Gastroesophageal sphincter (tissue), 3 donors: ENCODE measurements around the gene EPB41L4B.

Experiments
- EP300 ChIP-seq: sonication (generic); formaldehyde crosslinking; IDR thresholded peaks from one replicate; pipeline ENCODE4 v1.6.1; 2017; ENCODE audit warnings: antibody characterized with exemption, mild to moderate bottlenecking
- POLR2A ChIP-seq, 2 donors: fragments of 450-650 bp; IDR thresholded peaks; one replicate each; pipeline ENCODE4 v1.6.1; 2017; ENCODE audit warnings: antibody characterized with exemption in 2 of 2, mild to moderate bottlenecking in 2 of 2, moderate library complexity in 1 of 2
- POLR2AphosphoS5 ChIP-seq: sonication (generic); formaldehyde crosslinking; IDR thresholded peaks from one replicate; pipeline ENCODE4 v1.6.1; 2017; ENCODE audit warnings: antibody characterized with exemption
- TF ChIP-seq, protein P1 (sequence below), 4 experiments: fragments of 200-600 bp in 2 of 4; fragments of 450-650 bp in 2 of 4; sonication (generic) in 1 of 4; IDR thresholded peaks; one replicate each; pipeline ENCODE4 v1.5.1; 2017 to 2019; ENCODE audit warnings: antibody characterized with exemption in 4 of 4, mild to moderate bottlenecking in 2 of 4, moderate library complexity in 2 of 4

DNA sequence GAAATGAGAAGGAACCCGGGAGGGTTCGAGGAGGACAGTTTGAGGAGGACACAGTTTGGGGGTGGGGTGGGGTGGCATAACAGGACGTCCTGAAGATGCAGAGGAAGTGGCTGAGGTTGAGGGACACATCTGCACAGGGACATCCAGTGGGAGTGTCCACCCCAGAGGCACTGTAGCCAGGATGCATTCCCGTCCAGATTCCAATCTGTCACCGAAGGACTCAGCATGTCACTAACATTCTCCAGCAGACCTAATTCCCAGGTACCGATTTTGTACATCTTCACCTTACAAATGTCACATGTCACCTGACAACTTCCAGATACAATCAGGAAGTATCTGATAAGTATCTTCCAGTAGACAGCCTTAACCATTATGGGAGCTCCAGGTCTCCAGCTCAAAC is 42.6 kb downstream of the EPB41L4B start:
- TF ChIP-seq, protein P1, sequence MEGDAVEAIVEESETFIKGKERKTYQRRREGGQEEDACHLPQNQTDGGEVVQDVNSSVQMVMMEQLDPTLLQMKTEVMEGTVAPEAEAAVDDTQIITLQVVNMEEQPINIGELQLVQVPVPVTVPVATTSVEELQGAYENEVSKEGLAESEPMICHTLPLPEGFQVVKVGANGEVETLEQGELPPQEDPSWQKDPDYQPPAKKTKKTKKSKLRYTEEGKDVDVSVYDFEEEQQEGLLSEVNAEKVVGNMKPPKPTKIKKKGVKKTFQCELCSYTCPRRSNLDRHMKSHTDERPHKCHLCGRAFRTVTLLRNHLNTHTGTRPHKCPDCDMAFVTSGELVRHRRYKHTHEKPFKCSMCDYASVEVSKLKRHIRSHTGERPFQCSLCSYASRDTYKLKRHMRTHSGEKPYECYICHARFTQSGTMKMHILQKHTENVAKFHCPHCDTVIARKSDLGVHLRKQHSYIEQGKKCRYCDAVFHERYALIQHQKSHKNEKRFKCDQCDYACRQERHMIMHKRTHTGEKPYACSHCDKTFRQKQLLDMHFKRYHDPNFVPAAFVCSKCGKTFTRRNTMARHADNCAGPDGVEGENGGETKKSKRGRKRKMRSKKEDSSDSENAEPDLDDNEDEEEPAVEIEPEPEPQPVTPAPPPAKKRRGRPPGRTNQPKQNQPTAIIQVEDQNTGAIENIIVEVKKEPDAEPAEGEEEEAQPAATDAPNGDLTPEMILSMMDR (IDR thresholded peaks at IDR 0.05), result no peak
- TF ChIP-seq POLR2A (IDR thresholded peaks at IDR 0.05) (no peak), POLR2AphosphoS5 (no peak), EP300 (no peak)
